SKM-1 treated with dmso at 0.1 percent for 144 hours (cell line): ENCODE measurements around the gene DUSP9.
"Not testable (repeated sequence)": the region's sequence is repeated elsewhere in the genome, so short reads cannot be mapped to it uniquely, and the experiment has no call there.

Source experiments
- DNase-seq: peaks from one replicate; lab custom pipeline; 2025; ENCODE audit not compliant: unreplicated experiment; lab: John Stamatoyannopoulos, UW

The DUSP9 gene

GRCh38 chrX:153689654-153690465 is 42.9 kb downstream of the DUSP9 start:
- DNase-seq = no peak

GRCh38 chrX:153690466-153690865 is 43.5 kb downstream of the DUSP9 start:
- no peak for DNase-seq

DNA sequence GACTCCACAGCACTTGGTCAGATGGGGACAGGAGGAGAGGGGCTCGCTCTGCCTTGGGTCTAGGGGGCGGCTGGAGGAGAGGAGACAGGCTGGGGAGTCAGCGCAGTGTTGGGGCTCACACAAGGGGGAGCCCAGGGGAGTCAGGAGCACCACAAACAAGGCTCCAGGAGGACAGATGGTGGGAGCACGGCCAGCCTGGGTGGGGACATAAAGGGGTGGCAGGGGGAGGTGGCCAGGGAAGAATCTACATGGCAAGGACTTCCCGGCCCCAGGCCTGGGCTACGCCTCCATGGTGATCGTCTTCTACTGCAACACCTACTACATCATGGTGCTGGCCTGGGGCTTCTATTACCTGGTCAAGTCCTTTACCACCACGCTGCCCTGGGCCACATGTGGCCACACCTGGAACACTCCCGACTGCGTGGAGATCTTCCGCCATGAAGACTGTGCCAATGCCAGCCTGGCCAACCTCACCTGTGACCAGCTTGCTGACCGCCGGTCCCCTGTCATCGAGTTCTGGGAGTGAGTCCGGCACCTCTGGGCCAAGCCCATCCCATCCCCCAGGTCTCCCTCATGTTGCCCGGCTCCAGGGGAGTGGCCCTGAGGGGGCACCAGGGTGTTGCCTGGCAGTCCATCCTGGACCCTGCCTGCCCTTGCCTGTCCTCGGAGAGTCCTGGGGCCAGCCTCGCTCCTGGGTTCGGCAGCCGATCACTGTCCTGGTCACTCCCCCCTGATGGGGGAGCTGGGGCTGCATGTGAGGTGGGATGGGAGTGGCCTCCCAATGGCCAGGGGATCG is 44.2 kb downstream of the DUSP9 start:
- not testable (repeated sequence) for DNase-seq

DNA sequence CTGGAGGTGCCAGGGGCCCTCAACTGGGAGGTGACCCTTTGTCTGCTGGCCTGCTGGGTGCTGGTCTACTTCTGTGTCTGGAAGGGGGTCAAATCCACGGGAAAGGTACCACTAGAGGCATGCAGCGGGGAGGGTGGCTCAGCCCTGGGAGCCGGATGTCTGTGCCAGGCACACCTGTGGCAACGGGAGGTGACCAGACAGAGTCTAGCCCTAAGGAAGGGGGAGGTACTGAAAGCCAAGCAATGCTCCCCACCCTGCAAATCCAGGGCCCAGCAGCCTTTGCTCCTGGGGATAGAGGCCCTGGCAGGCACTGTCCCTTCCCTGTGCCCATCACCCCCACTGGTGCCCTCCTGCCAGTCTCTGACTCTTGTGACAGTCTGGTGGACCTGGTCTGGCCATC is 45.0 kb downstream of the DUSP9 start:
- DNase-seq = no peak

- no peak for DNase-seq
Measured at GRCh38 chrX:153692611-153693156, 45.7 kb downstream of the DUSP9 start.

- no peak for DNase-seq
Measured at GRCh38 chrX:153693216-153694086, 46.4 kb downstream of the DUSP9 start.

DNA sequence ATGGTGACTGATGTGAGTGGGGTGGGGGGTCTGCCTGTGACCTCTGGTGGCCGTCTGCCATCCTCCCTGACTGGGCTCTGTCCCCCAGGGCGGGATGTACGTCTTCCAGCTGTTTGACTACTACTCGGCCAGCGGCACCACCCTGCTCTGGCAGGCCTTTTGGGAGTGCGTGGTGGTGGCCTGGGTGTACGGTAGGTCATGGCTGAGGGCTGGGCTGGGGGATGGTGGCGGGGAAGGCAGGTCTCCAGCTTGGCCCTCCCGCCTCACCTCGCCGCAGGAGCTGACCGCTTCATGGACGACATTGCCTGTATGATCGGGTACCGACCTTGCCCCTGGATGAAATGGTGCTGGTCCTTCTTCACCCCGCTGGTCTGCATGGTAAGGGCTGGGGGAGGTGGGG is 47.3 kb downstream of the DUSP9 start:
- not testable (repeated sequence) for DNase-seq

DNA sequence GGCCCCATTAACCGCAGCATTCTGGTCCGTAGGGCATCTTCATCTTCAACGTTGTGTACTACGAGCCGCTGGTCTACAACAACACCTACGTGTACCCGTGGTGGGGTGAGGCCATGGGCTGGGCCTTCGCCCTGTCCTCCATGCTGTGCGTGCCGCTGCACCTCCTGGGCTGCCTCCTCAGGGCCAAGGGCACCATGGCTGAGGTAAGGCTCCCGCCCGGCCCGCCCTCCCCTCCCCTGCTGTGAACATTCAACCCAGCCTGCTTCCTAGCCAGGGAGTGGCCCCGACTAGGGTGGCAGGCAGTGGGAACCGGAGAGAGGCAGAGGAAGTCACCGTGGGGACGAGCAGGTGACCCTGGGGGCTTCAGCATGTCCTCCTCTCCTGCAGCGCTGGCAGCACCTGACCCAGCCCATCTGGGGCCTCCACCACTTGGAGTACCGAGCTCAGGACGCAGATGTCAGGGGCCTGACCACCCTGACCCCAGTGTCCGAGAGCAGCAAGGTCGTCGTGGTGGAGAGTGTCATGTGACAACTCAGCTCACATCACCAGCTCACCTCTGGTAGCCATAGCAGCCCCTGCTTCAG is 47.8 kb downstream of the DUSP9 start:
- no peak for DNase-seq

DNA sequence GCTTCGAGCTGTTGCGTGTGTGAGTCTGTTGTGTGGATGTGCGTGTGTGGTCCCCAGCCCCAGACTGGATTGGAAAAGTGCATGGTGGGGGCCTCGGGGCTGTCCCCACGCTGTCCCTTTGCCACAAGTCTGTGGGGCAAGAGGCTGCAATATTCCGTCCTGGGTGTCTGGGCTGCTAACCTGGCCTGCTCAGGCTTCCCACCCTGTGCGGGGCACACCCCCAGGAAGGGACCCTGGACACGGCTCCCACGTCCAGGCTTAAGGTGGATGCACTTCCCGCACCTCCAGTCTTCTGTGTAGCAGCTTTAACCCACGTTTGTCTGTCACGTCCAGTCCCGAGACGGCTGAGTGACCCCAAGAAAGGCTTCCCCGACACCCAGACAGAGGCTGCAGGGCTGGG is 49.1 kb downstream of the DUSP9 start:
- no peak for DNase-seq

DNA sequence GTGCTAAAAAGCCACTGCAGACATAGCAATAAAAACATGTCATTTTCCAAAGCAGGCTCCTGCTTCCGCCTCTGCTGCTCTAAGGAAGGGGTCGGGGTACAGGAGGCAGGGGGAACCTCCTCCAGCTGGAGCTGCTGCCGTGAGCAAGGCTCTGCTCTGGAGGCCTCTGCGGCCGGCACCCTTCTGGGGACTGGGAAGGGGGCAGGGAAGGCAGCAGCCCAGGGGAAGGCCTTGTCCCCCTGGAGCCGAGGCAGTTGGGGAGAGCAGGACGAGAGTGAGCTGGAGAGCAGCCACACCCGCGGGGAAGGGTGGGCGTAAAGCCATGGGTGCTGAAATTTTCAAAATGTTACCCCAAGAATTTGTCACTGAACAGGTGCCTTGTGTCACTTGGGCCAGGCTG is 49.5 kb downstream of the DUSP9 start:
- DNase-seq = not testable (repeated sequence)

- DNase-seq = not testable (repeated sequence)
Measured at GRCh38 chrX:153696986-153697722, 50.2 kb downstream of the DUSP9 start.

DNA sequence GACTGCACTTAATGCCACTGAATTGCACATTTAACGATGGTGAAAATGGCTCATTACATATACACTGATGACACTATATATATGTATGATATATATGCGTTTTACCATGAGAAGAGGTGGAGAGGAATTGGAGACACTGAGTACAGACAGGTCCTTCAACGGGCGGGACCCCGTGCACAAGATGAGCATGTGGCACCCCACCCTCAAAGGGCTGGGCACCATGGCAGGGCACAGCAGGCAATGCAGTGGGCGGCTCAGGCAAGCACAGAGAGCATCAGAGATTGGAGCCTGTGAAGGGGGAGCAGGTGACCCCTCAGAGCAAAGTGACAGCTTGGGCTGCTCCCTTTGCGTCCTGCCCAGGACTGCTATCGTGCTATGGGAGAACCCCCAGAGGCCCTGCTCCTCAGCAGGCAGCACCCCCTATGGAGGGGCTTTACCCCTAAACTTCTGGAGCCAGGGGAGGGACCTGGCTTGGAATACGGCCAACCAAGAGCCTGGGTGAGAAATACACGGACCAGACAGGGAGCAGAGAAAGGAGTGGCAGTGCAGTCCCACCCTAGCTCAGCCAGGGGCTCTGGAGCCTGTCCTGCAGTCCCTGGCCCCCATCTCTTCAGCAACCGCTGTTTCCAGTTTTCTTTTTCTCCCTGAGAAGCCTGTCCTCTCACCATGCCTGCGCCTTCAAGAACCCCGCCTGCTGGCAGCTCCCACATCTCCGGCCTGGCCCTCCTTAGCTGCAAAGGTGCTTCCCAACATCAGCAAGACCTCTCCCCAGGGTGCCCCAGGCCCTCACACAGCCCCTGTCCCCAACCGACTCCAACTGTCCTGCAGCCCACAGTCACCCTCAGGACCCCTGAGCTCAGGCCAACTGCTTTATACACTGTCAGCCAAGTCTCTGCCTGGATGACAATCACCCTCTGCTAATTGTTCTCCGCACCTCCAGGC is 51.2 kb downstream of the DUSP9 start:
- DNase-seq = no peak

DNA sequence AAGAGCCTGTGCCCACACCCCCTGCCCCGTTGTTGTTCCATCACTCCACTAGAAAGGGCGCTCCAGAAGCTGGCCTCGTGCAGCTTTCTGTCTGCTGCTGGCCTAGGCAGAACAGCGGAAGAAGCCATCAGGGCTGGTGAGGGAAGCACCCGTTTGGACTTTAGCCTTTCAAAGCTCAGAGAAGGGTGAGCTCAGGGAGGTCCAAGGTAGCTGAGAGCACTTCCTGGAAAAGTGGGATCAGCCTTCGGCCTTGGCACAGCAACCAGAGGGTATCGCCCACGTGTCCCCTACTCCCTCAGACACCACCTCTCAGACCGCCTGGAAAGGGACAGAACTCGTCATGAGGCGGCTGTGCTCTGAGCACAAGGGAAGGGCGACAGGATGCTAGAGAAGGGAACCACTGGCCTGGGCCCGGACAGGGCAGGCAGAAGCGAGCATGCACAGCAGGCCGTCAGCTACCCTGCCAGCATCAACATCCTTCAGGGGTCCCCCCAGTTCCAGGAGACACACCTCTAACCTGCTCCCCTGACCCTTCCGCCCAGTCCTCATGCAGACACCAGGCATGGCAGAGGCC is 52.3 kb downstream of the DUSP9 start:
- not testable (repeated sequence) for DNase-seq

GRCh38 chrX:153699784-153700371 is 52.9 kb downstream of the DUSP9 start:
- not testable (repeated sequence) for DNase-seq

DNA sequence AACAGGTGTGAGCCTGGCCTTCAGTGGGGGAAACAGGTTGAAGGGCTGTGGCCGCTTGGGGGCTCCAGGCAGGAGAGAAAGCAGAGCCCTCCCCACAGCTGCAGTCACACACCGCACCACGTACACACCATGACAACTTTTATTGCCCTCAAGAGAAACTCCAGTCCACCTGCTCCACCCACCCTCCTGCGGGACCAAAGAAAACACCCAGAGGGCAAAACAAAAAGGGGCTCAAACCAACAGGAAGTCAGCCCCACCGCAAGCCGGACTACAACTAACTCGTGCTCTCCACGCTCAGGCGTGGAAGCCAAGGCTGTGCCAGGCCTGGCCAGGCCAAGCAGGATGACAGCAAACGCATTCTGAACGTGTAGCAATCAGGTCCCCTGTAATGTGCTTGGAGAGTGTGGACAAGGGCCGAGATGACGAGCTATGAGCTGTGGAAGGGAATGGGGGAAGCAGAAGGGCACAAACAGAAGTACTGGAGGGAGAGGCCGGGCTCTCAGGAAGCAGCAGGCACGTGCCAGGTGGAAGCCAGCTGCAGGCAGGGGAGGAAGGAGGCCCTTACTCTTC is 53.5 kb downstream of the DUSP9 start:
- no peak for DNase-seq
